C1 segment of cervical spinal cord (tissue), 14 donors: ENCODE data around the gene GK.
"Not testable (repeated sequence)": the region's sequence is repeated elsewhere in the genome, so short reads cannot be mapped to it uniquely, and the experiment has no call there.

Source experiments
- DNase-seq, 14 donors: peaks; one replicate each; lab custom pipeline; 2025; lab: John Stamatoyannopoulos, UW

GK gene

DNA sequence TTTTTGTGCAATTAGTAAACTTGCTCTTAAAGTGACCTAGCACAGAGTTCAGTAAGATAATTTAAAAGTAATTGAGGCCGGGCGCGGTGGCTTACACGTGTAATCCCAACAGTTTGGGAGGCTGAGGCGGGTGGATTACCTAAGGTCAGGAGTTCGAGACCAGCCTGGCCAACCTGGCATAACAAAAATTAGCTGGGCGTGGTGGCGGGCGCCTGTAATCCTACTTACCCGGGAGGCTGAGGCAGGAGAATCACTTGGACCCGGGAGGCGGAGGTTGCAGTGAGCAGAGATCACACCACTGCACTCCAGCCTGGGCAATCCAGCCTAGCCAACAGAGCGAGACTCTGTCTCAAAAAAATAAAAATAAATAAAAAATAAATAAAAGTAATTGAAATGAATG is 1.2 kb downstream of the GK start:
- DNase-seq: not testable (repeated sequence)

DNA sequence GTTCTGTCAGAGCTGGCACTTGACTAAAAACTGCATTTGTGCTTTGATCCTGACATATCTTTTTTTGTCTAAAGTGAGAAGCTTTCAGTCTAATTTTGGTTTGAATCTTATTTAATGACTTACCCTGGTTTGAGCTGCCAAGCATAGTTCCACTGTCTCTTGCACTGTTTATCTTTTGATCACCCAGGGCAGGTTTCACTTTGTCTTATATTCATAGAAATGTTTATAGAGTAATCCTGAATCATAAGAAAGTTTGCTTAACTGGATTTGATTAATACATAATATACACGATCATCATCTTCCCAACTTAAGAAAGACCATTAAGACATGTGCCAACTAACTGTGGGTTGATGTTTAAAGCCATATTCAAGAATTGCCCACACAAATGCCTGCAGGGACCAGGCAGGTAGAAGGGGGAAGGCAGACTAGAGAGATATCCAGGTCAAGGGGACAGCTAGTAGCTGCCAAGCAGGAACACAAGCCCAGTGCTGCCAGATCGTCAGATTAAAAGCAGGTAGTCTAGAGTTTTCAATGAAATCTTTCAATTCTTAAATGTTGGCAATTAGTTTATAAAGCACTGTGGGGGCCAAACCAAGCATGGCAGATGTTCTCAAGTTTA is 1.9 kb downstream of the GK start:
- DNase-seq: no peak

DNA sequence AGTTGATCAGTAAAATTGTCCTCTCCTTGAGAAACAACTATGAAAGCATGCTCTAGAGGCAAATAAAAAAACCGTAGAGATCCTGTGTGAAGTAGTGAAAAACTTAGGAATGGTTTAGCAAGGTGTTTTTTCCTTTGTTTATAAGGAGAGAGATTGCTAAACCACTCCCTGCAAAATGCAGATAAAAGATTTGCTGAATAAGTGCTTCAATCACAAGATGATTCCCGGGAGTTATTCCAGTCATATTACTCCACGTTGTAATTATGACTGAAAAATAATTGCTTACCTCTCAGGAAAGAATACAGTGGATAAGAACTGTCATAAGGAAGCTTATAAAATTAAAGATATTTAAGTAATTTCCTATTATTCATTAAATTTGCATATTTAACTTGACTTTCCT is 2.8 kb downstream of the GK start:
- DNase-seq: no peak

DNA sequence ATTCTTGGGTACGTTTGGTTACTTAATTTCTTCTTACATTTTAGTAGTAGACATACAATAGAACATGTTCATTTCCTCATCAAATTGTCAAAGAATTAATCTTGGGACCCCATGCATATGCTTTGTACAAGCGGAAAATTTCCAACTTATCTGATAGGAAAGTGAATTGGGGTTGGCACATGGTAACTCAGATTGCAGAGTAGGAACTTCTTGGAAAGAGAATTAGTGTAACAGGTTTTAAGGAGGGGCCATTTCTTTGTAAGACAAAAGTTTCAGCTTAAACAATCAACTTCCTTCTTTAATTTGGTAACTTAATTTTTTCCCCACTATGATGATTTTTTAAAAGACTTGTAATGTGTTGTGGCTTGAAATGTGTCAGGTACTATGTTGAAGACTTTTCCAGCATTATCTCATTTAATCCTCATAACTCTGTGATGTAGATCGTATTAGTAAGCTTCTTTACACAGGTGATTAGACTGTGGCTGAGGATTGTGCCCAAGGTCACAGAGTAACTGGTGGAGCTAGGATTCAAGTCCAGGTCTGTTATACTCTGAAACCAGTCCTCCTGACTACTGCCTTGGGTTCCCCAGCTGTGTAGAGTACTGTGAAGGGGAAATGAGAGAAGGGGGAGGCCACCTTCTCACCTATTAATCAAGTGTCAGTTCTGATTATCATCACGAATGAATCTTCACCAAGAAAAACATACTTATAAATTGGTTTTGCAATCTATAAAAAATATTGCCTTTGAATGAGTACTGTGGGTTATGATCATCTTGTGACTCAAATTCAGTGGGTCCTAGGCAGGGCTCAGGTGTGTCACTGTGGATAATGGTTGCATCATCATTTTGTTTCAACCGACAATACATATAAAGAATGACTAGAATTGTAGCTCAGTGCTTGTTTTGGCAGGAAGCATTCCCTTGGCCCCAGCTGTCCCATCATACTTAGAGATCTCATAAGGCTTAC is 4.3 kb downstream of the GK start:
- DNase-seq: no peak

DNA sequence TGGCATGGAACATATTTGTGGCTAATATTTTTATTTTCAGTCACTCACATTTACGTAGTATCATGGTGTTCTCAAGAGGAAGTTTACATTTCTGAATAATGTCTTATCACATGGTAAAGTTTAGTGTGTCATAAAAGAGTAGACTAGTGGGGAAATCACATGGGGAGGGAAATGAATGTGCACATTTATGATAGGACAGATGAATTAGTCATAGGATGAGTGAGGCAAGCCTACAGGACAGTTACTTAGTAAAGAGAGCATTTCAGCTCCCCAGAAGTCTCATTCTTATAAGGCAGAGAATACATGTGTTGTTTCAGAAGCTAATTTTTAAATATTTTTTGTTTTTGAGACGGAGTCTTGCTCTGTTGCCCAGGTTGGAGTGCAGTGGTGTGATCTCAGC is 6.2 kb downstream of the GK start:
- DNase-seq: no peak

DNA sequence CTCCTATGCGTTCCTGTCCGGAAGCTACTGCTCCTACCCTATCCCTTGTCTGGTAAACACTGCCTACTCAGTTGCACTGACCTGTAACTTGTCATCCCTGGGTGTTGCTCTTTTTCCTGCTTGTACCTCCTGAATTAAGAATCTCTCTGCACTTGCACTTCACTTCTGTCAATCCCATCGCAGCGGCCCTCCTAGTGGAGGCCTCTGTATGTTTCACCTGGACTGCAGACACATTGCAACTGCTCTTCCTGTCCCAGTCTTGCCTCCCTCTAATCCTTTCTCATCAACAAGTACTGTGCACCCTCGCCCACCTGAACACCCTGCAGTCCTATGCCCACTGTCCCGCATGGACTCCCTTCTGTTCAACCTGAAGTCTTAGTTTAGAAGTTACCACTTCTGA is 8.0 kb downstream of the GK start:
- no peak for DNase-seq

DNA sequence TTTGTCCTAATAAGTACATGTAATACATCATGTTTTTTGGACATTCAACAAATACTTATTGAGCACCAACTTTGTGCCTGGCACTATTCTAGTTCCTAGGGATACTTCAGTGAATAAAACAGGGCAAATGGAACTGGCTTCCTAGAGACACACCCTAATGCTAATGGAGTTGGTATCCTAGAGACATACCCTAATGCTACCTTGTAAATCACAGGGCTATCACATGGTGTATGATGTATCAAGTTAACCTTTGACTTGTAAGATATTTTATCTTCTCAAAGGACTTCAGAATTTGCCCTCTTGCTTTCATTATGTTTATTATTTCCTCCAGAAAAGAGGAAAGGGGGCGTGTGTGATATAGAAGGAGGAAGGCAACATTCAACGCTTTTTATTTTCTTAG is 10.1 kb downstream of the GK start:
- DNase-seq: no peak

DNA sequence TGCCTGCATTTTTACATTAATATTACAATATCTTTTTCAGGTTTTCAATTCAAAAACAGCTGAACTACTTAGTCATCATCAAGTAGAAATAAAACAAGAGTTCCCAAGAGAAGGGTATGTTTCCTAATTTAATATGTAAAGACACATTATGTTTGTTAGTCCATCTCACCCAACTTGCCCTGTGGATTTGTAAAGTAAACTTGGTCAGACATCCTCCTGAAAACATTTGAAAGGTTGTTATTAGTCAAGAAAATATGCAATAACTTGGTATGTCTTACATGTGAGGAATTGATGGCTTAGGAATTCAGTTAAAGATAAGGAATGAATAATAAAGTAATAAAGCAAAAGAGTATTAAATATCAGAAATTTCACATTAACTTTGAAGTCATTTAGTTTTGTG is 12.2 kb downstream of the GK start:
- DNase-seq: no peak

DNA sequence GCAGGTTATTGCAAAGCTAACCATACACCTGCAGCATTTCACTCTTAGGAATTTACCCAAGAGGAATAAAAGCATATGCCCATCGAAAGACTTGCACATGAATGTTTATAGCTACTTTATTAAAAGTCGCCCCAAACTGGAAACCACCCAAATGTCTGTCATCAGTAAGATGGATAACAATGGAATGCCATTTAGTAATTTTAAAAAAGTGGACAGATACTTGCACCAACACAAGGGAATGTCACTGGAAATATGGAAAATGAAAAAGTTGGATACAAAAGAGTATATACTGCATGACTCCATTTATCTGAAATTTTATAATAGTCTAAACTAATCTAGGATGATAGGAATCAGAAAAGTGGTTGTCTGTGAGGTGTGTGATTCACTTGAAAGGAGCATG is 12.9 kb downstream of the GK start:
- no peak for DNase-seq

DNA sequence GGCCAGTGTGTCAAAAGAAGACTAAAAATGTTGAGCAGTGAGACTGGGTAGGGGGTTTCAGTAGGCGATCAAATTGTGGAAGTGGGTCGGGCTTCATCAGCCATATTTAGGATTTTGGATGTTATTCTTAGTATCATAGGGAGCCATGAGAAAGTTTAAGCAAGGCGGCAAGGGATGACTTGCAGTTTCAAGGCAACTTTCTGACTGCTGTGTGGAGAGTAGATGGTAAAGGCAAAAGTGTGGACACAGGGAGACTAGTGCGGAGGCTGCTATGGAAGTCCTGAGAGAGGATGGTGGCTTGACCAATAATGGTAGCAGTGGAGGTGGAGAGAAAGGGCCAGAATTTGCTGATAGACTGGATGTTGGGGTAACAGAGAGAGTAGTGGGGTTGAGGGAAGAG is 15.4 kb downstream of the GK start:
- DNase-seq: no peak

DNA sequence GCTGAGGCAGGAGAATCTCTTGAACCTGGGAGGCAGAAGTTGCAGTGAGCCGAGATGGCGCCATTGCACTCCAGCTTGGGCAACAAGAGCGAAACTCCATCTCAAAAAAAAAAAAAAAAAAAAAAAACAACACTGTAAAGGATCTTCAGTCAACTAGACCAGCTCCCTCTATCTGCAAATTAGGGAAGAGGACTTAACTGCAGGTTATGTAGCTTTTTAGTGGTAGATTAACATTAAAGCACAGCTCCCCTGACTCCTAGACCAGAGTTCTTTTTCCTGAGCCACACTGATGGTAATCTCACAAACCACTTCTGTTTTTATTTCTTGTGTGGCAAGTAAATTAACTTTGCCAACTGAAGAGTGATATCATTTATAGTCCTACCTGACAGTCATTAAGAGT is 18.0 kb downstream of the GK start:
- not testable (repeated sequence) for DNase-seq

DNA sequence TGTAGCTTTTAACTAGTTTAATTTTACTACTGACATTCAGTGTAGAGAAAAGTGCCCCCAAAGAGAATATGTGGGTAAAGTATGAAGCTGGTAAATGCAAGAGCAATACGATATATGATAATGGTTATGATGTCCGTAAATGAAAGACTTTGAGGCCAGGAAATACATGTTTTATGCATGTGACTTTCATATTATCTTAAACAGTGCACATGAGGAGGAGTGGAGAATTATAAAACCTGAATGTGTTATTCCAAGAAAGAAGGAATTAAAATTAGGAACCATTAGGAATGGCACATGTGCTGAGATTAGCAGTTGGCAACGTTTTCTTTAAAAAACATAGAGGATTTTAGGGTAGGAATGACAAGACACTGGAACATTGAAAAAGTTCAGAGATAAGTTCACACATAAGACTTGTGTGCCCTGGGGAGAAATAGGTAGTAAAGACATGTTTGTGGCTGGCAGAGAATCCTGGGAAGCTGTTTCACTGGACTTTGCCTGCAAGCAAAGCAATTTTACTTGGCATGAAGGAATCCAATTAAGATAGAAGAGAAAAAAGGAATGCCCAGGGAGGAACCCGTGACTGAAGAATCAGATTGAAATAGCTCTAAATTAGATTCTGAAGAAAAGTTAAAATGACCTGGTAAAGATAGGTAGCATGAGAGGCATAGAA is 20.0 kb downstream of the GK start:
- no peak for DNase-seq

DNA sequence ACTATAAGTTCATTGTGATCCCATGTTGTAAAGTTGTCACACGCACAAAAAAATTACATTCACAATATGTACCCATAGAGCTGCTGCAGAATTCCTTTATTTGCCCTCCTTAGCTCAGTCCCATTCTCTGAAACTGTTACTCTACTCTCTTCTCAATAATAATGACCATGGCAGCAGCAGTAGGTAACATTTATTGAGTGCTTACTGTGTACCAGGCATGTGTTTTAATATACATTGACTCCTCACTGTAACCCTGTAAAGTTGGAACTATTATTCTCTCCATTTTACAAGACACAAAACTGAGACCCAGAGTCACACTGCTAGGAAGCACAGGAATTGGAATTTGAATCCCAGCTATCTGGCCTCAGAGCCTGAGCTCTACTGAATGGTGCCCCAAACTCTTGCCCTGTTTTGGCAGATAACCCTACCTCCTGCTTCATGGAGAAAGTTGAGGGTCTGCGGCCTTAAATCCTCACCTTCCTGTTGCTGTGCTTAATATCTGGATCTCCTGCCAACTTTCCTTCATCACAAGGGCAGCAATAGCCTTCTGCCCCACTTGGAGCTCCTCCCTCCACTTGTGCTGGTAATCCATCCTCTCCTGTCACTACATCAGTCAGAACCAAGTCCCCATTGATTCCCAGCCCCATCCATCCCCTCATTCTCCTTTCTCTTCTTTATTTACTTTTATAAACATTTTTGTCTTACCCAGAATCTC is 20.8 kb downstream of the GK start:
- DNase-seq: no peak

DNA sequence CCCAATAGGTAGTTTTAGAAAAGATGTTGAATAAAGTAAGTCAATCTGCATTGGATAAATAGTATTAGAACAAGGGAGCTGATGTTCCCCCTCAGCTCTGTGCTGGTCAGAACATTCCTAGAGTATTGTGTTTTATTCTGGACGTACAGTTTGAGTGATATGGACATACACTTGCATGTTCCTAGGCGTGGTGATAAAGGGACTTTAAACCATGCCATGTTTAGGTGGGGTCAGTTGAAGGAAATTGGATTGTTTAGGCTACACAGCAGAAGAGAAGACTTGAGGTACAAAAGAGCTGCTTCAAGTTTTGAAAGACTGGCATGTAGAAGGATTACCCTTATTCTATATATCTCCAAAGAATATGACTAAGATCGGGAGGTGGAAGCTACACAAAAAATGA is 21.6 kb downstream of the GK start:
- DNase-seq: no peak

DNA sequence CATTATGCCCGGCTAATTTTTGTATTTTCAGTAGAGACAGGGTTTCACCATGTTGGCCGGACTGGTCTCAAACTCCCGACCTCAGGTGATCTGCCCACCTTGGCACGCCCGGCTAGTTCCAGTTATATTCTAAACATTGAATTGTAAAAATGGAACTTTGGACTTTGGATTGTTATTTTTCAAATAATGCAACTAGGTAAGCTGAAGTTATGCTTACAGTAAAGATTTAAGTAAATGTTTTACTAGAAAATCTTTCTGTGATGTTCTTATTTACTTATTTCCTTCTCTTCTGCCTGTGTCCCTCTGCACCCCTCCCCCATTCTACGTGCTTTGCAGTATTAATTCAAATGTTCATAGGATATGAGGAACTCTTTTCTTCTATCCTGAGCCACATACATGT is 26.1 kb downstream of the GK start:
- no peak for DNase-seq

DNA sequence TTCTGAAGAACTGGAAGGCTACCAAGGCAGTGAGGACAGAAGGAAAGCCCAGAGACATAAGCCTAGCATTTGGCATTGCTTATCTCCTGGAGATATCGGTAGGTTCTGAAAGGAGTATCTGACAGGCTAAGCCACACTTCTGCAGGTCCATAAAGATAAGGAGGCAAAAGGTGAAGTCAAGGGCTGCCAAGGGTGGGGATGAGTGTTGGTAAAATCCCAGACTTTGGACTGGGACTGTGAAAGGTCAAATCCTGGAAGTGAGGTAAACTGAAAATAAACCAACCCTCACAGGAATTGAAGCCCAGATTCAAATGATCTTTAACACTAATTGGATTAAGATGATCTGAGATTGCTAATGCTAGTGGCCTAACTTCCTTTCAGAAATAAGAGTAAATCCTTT is 27.4 kb downstream of the GK start:
- DNase-seq: no peak

DNA sequence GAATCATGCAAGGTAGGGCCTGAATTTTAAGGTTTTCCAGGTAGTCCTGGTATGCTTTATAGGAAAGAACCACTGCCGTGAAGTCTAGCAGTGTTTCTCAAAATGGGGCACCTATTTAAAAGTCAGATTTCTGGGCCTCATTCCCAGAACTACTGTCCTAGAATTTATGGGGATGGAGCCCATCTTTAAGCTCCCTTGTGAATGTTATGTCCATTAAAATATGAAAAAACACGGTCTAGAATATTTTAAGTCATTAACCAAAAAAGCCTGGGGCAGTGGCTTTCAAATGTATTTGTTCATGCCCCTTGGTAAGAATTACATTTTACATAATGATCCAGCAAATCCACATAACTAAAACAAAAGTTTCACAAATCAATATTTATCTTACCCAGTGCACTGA is 35.4 kb downstream of the GK start:
- DNase-seq: no peak

DNA sequence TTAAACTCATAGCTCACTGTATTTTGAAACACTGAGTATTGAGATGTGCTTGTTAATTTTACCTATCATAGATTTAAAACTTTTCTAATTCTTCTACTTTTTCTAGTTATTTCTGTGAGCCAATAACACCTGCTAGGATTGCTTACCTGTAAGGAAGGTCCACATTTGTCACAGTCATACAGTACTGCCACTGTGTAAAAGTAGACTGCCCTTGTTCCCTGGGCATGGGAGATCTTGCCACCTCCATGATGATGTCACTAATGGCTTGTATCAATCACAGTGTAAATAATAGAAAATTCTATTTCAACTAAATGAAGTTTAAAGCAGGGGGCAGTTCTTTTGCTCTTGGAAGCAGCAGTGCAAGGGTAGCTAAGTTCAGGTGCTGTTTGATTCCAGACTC is 35.9 kb downstream of the GK start:
- DNase-seq: no peak

DNA sequence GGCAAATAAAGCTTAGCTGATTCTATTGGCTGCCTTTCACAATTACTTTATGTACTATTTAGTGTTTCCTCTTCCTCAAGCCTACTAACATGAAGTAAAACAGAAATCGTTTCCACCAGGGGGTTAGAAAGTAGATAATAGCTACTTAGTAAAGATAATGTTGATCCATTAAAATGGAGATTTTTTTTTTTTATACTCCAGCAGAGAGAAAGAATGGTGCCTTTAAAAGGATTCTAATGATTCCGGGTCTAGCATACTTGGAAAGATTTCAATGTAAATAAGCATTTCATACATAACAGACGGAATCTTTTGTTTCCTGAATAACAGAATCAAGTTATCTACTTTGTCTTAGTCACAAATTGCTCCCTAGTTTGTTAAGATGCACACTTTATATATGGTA is 37.1 kb downstream of the GK start:
- DNase-seq: no peak

DNA sequence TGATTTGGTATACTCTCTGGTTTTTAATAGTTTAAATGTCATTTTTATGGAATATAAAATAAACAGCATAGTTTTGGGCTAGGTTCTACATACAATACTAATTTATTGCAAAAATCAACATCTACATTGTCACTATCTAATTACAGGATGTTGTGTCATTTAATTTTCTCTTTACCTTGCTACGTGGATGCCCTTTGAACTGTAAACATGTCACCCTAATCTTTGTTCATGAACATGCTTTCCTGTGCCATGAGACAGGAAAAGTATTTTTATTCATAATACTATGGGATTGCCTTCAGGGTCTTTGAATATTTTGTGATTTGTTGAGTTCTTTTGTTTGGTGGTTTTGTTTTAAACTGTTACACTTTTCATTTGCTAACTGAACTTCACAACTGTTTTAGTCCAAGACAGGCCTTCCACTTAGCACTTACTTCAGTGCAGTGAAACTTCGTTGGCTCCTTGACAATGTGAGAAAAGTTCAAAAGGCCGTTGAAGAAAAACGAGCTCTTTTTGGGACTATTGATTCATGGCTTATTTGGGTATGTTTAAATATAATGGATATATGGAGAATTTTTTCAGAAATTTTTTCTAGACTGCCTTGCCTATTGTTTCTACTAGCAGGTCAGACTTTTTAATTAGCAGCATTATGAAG is 40.9 kb downstream of the GK start:
- no peak for DNase-seq

DNA sequence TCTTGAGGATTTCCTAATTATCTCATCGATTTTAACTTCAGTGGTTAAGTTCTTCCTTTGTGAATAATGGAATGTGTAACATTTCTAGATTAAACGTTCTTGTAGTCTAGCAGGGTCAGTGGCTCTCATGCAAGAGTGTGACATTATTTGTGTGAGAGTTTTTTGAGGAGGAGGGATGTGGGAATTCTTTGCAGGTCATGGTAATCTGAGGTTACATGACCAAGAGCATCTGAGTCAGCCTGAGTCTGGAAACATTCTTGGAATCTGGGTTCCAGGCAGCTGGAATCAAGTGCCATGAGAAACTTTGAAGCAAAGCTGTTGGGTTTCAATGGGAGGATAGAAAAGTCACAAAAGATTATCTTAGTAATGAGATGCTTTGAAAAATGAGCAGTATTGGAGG is 49.5 kb downstream of the GK start:
- no peak for DNase-seq
